GM12801 (cell line): ENCODE data around the gene ILK.

ENCODE experiments used
- TF ChIP-seq, protein P1 (sequence below): IDR thresholded peaks from one replicate; pipeline ENCODE4 v1.5.1; 2011; ENCODE audit warnings: control low read depth; ENCODE audit not compliant: insufficient read length; ENCODE audit errors: extremely low read depth

The ILK gene

DNA sequence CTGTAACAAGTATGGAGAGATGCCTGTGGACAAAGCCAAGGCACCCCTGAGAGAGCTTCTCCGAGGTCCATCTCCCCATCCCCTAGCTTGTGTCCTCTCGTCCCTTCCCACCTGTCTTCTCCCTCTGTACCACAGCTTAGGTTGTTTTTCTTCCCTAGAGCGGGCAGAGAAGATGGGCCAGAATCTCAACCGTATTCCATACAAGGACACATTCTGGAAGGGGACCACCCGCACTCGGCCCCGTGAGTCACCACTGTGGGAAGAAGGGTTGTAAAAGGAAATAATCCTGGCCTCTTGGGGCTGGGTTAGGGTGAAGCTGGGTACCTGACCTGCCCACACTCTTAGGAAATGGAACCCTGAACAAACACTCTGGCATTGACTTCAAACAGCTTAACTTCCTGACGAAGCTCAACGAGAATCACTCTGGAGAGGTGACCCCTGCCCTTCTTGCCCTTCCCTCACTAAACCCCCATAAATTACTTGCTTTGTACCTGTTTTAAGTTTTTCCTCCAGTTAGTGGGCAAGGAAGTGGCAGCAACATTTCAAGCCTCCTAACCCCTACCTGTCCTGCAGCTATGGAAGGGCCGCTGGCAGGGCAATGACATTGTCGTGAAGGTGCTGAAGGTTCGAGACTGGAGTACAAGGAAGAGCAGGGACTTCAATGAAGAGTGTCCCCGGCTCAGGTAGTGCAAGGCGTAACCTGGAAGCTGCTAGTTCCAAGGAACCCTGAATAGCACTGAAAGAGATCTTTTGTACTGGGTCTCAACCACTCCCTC is 5.3 kb downstream of the ILK start:
- TF ChIP-seq, protein P1, sequence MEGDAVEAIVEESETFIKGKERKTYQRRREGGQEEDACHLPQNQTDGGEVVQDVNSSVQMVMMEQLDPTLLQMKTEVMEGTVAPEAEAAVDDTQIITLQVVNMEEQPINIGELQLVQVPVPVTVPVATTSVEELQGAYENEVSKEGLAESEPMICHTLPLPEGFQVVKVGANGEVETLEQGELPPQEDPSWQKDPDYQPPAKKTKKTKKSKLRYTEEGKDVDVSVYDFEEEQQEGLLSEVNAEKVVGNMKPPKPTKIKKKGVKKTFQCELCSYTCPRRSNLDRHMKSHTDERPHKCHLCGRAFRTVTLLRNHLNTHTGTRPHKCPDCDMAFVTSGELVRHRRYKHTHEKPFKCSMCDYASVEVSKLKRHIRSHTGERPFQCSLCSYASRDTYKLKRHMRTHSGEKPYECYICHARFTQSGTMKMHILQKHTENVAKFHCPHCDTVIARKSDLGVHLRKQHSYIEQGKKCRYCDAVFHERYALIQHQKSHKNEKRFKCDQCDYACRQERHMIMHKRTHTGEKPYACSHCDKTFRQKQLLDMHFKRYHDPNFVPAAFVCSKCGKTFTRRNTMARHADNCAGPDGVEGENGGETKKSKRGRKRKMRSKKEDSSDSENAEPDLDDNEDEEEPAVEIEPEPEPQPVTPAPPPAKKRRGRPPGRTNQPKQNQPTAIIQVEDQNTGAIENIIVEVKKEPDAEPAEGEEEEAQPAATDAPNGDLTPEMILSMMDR = no peak

DNA sequence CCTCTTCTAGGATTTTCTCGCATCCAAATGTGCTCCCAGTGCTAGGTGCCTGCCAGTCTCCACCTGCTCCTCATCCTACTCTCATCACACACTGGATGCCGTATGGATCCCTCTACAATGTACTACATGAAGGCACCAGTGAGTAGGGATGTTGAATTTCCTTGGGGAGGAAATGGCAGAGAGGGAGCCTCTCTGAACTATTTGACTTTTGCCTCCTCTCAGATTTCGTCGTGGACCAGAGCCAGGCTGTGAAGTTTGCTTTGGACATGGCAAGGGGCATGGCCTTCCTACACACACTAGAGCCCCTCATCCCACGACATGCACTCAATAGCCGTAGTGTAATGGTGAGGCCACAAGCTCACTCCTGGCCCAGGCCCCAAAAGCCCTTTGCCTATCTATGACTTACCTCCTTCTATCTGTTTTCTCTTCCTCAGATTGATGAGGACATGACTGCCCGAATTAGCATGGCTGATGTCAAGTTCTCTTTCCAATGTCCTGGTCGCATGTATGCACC is 6.0 kb downstream of the ILK start:
- TF ChIP-seq, protein P1 = no peak

DNA sequence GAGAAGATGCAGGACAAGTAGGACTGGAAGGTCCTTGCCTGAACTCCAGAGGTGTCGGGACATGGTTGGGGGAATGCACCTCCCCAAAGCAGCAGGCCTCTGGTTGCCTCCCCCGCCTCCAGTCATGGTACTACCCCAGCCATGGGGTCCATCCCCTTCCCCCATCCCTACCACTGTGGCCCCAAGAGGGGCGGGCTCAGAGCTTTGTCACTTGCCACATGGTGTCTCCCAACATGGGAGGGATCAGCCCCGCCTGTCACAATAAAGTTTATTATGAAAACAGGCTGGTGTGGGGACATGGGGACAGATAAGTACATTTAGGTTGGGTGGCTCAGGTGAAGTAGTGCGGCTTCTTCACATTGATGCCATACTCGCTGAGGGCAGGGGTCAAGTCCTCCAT is 7.0 kb downstream of the ILK start:
- TF ChIP-seq, protein P1 = no peak

DNA sequence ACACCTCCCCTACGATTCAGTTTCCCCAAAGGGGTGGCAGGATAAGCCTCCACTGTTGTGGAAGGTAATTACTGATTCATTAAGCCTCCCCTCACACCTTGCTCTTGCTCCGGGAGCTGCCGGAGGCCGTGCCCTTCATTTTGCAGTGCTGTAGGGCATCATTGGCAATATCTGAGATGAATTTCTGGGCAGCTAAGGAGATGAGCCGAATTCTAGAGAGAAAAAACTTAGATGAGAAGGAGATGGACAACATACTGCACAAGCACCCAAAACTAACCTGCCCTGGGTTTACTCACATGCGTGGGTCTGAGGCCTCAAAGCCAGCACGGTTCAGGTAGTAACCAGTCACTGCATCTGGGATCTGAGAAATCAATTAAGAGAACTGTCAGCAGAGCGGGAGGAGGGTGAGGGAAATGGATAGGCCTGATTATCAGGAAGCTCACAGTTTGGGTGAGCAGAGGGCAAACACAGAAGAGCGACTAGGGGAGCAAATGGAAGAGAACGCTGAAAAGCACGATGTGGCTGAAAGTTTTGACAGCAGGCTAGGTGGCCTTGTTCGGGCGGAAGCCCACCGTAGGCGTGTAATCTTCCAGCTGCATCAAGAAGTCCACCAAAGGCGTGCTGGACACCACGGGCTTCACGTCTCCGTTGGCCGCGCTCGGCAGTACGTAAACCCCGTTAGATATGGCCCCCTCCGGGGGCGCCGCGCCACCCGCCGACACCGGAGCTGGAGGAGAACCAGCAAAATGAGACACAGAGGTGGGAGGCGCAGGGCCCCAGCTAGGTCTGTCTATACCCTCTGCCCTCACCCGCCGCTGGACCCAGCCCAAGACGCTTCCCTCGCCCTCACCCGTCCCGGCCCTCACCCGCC is 7.8 kb downstream of the ILK start:
- TF ChIP-seq, protein P1 = no peak

DNA sequence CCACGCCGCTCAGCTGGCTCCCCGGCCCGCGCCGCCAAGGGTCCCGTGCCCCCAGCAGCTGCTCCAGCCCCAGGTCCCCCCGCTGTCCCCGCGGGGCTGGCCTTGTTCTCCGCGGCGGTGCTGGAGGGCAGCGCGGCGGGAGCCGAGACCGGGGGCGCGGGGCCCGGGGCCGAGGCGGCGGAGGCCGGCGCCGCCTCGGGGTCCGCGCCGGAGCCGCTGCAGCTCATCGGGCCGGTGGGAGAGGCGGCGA is 8.3 kb downstream of the ILK start:
- TF ChIP-seq, protein P1 = no peak

DNA sequence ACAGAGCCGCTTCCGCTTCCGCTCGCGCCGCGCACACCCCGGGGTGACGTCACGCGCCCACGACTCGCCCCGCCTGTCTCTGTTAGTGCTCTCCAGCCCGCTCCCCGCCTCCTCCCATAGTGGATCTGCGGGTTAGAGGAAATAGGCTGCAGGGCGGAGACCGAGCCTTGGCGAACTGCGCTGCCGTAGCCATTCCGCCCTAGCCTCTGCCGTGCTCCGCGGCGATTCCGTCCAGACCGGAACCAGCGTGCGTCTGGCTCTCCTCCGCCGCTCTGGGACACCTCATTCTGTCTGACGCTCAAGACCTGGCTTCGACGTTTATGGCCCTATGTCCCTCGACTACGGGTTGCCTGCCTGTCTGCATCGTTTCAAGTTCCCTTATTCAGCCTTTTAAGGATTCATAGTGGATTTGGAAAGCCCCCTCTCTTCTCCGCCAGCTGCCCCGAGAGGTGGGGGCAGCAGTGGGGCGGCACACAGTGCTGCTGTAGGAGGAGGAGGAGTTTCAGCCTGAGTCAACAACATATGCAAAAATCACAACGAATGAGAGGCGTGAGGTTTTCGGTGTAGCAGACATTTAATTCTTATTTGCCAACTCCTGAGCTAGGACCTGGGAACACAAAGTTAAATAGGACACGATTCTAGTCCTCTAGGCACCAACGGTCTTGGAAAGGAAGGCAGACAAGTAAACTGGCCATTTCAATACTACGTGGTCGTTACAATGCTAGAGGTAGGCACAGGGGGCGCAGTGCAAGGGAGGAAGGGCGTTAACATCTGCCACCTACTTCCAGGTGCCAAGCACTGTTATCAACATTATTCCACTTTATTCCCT is 8.9 kb downstream of the ILK start, which contains the start of gene TAF10:
Gene TAF10 (minus strand): TSS at position 4 of the 829 bp plus-strand sequence. CDS start 27 bp downstream, outside the sequence.
- TF ChIP-seq, protein P1 = no peak

DNA sequence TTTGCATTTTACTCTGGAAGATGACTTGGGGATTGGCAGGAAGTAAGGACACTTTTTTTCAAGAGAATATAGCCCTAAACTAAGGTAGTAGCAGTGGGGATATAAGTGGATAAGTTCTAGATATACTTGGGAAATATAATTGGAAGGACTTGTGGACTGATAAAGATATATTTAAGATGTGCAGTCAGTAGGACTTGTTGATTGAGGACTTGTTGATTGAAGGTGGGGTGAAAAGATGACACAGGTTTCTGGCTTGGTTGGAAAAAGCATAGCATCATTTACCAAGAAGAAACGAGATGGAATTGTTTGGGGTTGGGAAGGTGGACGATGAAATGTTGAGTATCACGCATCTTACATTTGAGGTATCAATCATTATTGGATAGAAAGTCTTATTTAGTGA is 9.9 kb downstream of the ILK start:
- TF ChIP-seq, protein P1 = no peak
